Sigmoid colon (tissue), 3 donors: Measurements from ENCODE around the gene PPP1R12A.

Experiments used
- POLR2A ChIP-seq, 2 donors: fragments of 450-650 bp; IDR thresholded peaks; one replicate each; pipeline ENCODE4 v1.6.1; 2016; ENCODE audit warnings: antibody characterized with exemption in 2 of 2, mild to moderate bottlenecking in 2 of 2, moderate library complexity in 2 of 2
- TF ChIP-seq, protein P1 (sequence below), 4 experiments: fragments of 450-650 bp in 3 of 4; fragments of 200-600 bp in 1 of 4; IDR thresholded peaks; one replicate each; pipeline ENCODE4 v1.5.1; 2016 to 2019; ENCODE audit warnings: antibody characterized with exemption in 4 of 4, mild to moderate bottlenecking in 3 of 4, moderate library complexity in 2 of 4

DNA sequence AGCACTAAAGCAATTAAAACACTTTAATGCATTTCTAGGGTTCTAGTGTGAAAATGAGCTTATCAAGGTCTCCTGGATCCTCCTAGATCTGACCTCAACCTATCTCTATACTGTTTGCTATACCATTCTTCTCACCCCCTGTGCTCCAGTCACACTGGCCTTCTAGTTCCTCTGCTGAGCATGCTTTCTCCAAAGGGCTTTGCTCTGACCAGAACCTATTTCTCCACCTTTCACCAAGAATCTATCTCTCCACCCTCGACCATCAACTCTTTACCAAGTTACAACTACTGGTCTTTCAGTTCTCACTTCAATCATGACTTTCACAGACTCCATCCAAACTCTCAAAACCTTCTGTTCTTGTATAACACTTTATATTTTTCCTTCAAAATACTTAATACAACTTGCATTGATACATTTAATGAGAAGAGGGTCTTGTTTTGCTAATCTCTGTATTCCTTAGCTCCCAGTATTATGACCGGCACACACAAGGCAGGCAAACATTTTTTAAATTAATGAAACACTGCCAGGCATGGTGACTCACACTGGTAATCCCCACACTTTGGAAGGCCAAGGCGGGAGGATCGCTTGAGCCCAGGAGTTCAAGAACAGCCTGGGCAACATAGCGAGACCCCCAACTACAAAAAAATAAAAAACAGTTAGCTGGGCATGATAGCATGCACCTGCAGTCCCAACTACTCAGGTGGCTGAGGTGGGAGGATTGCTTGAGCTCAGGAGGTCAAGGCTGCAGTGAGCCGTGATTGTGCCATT lies 22.8 kb downstream of the PPP1R12A start:
- TF ChIP-seq POLR2A (IDR thresholded peaks at IDR 0.05): no peak
- TF ChIP-seq, protein P1, sequence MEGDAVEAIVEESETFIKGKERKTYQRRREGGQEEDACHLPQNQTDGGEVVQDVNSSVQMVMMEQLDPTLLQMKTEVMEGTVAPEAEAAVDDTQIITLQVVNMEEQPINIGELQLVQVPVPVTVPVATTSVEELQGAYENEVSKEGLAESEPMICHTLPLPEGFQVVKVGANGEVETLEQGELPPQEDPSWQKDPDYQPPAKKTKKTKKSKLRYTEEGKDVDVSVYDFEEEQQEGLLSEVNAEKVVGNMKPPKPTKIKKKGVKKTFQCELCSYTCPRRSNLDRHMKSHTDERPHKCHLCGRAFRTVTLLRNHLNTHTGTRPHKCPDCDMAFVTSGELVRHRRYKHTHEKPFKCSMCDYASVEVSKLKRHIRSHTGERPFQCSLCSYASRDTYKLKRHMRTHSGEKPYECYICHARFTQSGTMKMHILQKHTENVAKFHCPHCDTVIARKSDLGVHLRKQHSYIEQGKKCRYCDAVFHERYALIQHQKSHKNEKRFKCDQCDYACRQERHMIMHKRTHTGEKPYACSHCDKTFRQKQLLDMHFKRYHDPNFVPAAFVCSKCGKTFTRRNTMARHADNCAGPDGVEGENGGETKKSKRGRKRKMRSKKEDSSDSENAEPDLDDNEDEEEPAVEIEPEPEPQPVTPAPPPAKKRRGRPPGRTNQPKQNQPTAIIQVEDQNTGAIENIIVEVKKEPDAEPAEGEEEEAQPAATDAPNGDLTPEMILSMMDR (IDR thresholded peaks at IDR 0.05): no peak
